HCT116 (cell line): ENCODE data around the gene ROCK2. TPM values are rescaled to one million over a fixed set of nuclear protein-coding genes. Genes with fewer than 3 reads are reported as not detected.

Experiments used
- ATAC-seq: fragments of 200-7000 bp; cut with Tn5 transposase; 2 replicates; pipeline ENCODE4 v1.9.1; 2020; ENCODE audit warnings: mild to moderate bottlenecking, moderate library complexity
- BruUV-seq: library from RNA; stranded (reverse); fragments of 400-500 nt; replicated peaks from 2 replicates; lab custom pipeline; 2021; lab: Mats Ljungman, UMichigan
- CTCF ChIA-PET: fragments of 300-600 bp; sonication (Branson Sonifier 250); formaldehyde crosslinking; loops from one replicate; lab custom pipeline; 2021; ENCODE audit warnings: antibody characterized with exemption; lab: Charles Lee
- POLR2A ChIA-PET: fragments of 300-600, 350-600 bp; sonication (Branson Sonifier 250); formaldehyde crosslinking; loops from one replicate; lab custom pipeline; 2021; ENCODE audit warnings: antibody characterized with exemption; lab: Charles Lee
- RAD21 ChIA-PET, 2 experiments: fragments of 300-600 bp; sonication (Branson Sonifier 250); formaldehyde crosslinking; loops; one replicate each; lab custom pipeline; 2023; ENCODE audit warnings: low total read pairs in 2 of 2; ENCODE audit not compliant: uncharacterized antibody in 2 of 2, unreplicated experiment in 2 of 2, low non-redundant PET in 1 of 2; lab: Charles Lee
- DNase-seq: peaks from one replicate; pipeline ENCODE4 v3.0.0-alpha.2; 2010; ENCODE audit warnings: low read depth, low spot score
- H2AFZ ChIP-seq: fragments of 200-600 bp; shearing (Covaris generic), sonication (generic); 2 replicates; pipeline ENCODE4 v1.6.1; 2017; ENCODE audit warnings: low read depth, mixed run types, mixed read lengths, antibody characterized with exemption, low read length; ENCODE audit not compliant: poor library complexity, severe bottlenecking
- H3K27ac ChIP-seq: 2 replicates; pipeline ENCODE4 v1.5.1; 2012; ENCODE audit warnings: low read depth, low read length
- H3K27me3 ChIP-seq: fragments of 200-600 bp; sonication (generic); 2 replicates; pipeline ENCODE4 v1.6.1; 2016; ENCODE audit warnings: mixed run types, low read length, mixed read lengths; ENCODE audit not compliant: insufficient read depth
- H3K36me3 ChIP-seq, 2 experiments: fragments of 200-500 bp in 1 of 2; fragments of 200-600 bp in 1 of 2; sonication (Bioruptor generic) in 1 of 2; sonication (generic) in 1 of 2; 2 replicates each; pipeline versions ENCODE4 v1.5.1 to v1.6.1; 2014 to 2016; ENCODE audit warnings: low read length in 2 of 2, inconsistent platforms in 1 of 2, mixed read lengths in 1 of 2, mixed run types in 1 of 2; ENCODE audit not compliant: insufficient read depth in 2 of 2, control insufficient read depth in 1 of 2
- H3K4me1 ChIP-seq, 2 experiments: fragments of 200-600 bp in 1 of 2; sonication (generic) in 1 of 2; 2 replicates each; pipeline versions ENCODE4 v1.5.1 to v1.6.1; 2012 to 2017; ENCODE audit warnings: low read length in 2 of 2, inconsistent platforms in 1 of 2, mild to moderate bottlenecking in 1 of 2, mixed read lengths in 1 of 2, mixed run types in 1 of 2, moderate library complexity in 1 of 2; ENCODE audit not compliant: insufficient read depth in 2 of 2, control insufficient read depth in 1 of 2
- H3K4me2 ChIP-seq: fragments of 200-600 bp; sonication (generic); 2 replicates; pipeline ENCODE4 v1.6.1; 2017; ENCODE audit warnings: mixed run types, low read length, mixed read lengths
- H3K4me3 ChIP-seq, 2 experiments: fragments of 200-600 bp in 1 of 2; sonication (generic) in 1 of 2; replicated peaks in 1 of 2; 2 replicates each; pipeline ENCODE4 v1.5.1; 2011 to 2016; ENCODE audit warnings: low read length in 2 of 2, control low read depth in 1 of 2, low read depth in 1 of 2, mild to moderate bottlenecking in 1 of 2, mixed read lengths in 1 of 2, mixed run types in 1 of 2
- H3K79me2 ChIP-seq: fragments of 200-600 bp; sonication (generic); 2 replicates; pipeline ENCODE4 v1.6.1; 2017; ENCODE audit warnings: mild to moderate bottlenecking, mixed run types, low read length, moderate library complexity, mixed read lengths; ENCODE audit not compliant: insufficient read depth
- H3K9ac ChIP-seq: fragments of 200-600 bp; sonication (generic); 2 replicates; pipeline ENCODE4 v1.6.1; 2016; ENCODE audit warnings: low read length, mixed read lengths
- H3K9me2 ChIP-seq: fragments of 200-600 bp; sonication (generic), shearing (Covaris generic); 2 replicates; pipeline ENCODE4 v1.6.1; 2017; ENCODE audit warnings: mixed run types, mild to moderate bottlenecking, moderate library complexity; ENCODE audit not compliant: insufficient read depth
- H3K9me3 ChIP-seq, 2 experiments: fragments of 200-500 bp in 1 of 2; fragments of 200-600 bp in 1 of 2; sonication (Bioruptor generic) in 1 of 2; sonication (generic) in 1 of 2; 2 replicates each; pipeline ENCODE4 v1.6.1; 2014 to 2017; ENCODE audit warnings: low read length in 2 of 2, mixed read lengths in 2 of 2, inconsistent platforms in 1 of 2, low read depth in 1 of 2, mild to moderate bottlenecking in 1 of 2, mixed run types in 1 of 2, moderate library complexity in 1 of 2; ENCODE audit not compliant: control insufficient read depth in 1 of 2, insufficient read depth in 1 of 2
- H4K20me1 ChIP-seq: fragments of 200-600 bp; sonication (generic), shearing (Covaris generic); 2 replicates; pipeline ENCODE4 v1.6.1; 2017; ENCODE audit warnings: mixed run types, mild to moderate bottlenecking, moderate library complexity; ENCODE audit not compliant: insufficient read depth
- ATF3 ChIP-seq: IDR thresholded peaks from 2 replicates; pipeline ENCODE4 v1.6.1; 2012
- CBX3 ChIP-seq: IDR thresholded peaks from 2 replicates; pipeline ENCODE4 v1.6.1; 2012; ENCODE audit warnings: low read depth
- EGR1 ChIP-seq: IDR thresholded peaks from 2 replicates; pipeline ENCODE4 v1.6.1; 2012; ENCODE audit warnings: low read depth
- FOSL1 ChIP-seq: IDR thresholded peaks from 2 replicates; pipeline ENCODE4 v1.6.1; 2012; ENCODE audit warnings: low read depth
- MAX ChIP-seq: IDR thresholded peaks from 2 replicates; pipeline ENCODE4 v1.6.1; 2012
- POLR2AphosphoS5 ChIP-seq: IDR thresholded peaks from 2 replicates; pipeline ENCODE4 v1.6.1; 2011; ENCODE audit warnings: mild to moderate bottlenecking, low read depth, low read length, moderate library complexity
- REST ChIP-seq: IDR thresholded peaks from 2 replicates; pipeline ENCODE4 v1.6.1; 2012; ENCODE audit warnings: low read depth
- SIN3A ChIP-seq: IDR thresholded peaks from 2 replicates; pipeline ENCODE4 v1.6.1; 2012; ENCODE audit warnings: low read depth
- SRF ChIP-seq: IDR thresholded peaks from 2 replicates; pipeline ENCODE4 v1.6.1; 2012; ENCODE audit warnings: low read depth
- TCF7L2 ChIP-seq: IDR thresholded peaks from 2 replicates; pipeline ENCODE4 v1.7.0; 2011; ENCODE audit warnings: borderline replicate concordance, inconsistent platforms; ENCODE audit not compliant: insufficient read depth, insufficient read length; ENCODE audit errors: extremely low read depth
- YY1 ChIP-seq: IDR thresholded peaks from 2 replicates; pipeline ENCODE4 v1.6.1; 2011; ENCODE audit warnings: low read length, low read depth, moderate library complexity, mild to moderate bottlenecking; ENCODE audit not compliant: insufficient replicate concordance; ENCODE audit errors: extremely low read depth
- ZFX ChIP-seq: fragments of 450-650 bp; IDR thresholded peaks from 2 replicates; pipeline ENCODE4 v1.6.1; 2017
- ZNF274 ChIP-seq: fragments of 200-500 bp; sonication (Bioruptor generic); IDR thresholded peaks from 2 replicates; pipeline ENCODE4 v1.6.1; 2014; ENCODE audit warnings: mild to moderate bottlenecking, low read depth, low read length, inconsistent platforms
- intact Hi-C: fragments of 100-400 bp; cut with micrococcal nuclease; formaldehyde crosslinking; loops from 2 replicates; pipeline ENCODE4 v1.10.0; 2022
- total RNA-seq: library from RNA; stranded (reverse); gene quantifications from one replicate; pipeline ENCODE4 v1.2.1, GENCODE V29; 2021; ENCODE audit not compliant: unreplicated experiment
- TF ChIP-seq, protein P1 (sequence below), 3 experiments: fragments of 200-600 bp in 1 of 3; sonication (generic) in 1 of 3; IDR thresholded peaks in 2 of 3; conservative IDR thresholded peaks in 1 of 3; 2 replicates each; pipeline ENCODE4 v1.5.1; 2012 to 2017; ENCODE audit warnings: low read depth in 2 of 3, low read length in 2 of 3, antibody characterized with exemption in 1 of 3, borderline replicate concordance in 1 of 3, control low read depth in 1 of 3, mild to moderate bottlenecking in 1 of 3, mixed read lengths in 1 of 3, mixed run types in 1 of 3, moderate library complexity in 1 of 3; ENCODE audit not compliant: insufficient read depth in 1 of 3
- TF ChIP-seq, protein P2 (sequence below): IDR thresholded peaks from 2 replicates; pipeline ENCODE4 v1.6.1; 2011; ENCODE audit warnings: mild to moderate bottlenecking, low read length, moderate library complexity; ENCODE audit not compliant: insufficient replicate concordance; ENCODE audit errors: extremely low read depth

Gene ROCK2
- total RNA-seq, 1 experiment from 2014 or later, result 48.0 TPM

DNA sequence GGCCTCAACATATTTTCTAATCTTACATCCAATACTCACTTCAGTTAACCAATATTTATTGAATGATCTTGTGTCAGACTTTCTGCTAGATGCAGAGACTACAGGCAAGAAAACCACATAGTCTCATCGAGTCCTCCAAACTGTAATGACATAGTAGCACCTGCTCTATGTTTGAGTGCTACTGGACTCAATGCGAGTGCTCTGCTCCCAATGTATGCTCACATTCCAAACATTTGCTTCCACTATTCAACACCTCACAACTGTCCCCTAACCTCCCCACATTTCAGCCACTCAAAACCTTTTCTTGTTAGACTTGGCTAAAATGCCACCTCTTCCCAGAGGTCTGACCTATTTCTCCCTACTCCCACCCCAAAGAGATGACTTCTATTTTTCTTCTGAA lies 124.0 kb downstream of the ROCK2 start:
- peaks cover 8 to 15% of the 10 kb centered on the region in 2 experiments; a peak in 2 of 4 replicates for H3K36me3 ChIP-seq
- no peak overlapping the region for H3K4me3 ChIP-seq
- ATAC-seq (no peak), DNase-seq (no peak)
- no peak overlapping the region for H3K9ac ChIP-seq
- H3K27me3 ChIP-seq, result no peaks in the 10 kb centered on the region
- peaks cover under 1% of the 10 kb centered on the region; the same call in 1 of the 2 replicates for H4K20me1 ChIP-seq
- H3K4me2 ChIP-seq, result no peak overlapping the region
- no peak overlapping the region for H2AFZ ChIP-seq
- CTCF ChIA-PET, result no interaction called here
- H3K4me1 ChIP-seq, result no peaks in the 10 kb centered on the region
- no peaks in the 10 kb centered on the region for H3K9me2 ChIP-seq
- RAD21 ChIA-PET, result no interaction called here
- POLR2A ChIA-PET, result no interaction called here
- no peaks in the 10 kb centered on the region for H3K9me3 ChIP-seq
- TF ChIP-seq FOSL1, result no peak
- TF ChIP-seq SRF, result no peak
- no peak for TF ChIP-seq MAX
- TF ChIP-seq REST, result no peak
- TF ChIP-seq, protein P1, sequence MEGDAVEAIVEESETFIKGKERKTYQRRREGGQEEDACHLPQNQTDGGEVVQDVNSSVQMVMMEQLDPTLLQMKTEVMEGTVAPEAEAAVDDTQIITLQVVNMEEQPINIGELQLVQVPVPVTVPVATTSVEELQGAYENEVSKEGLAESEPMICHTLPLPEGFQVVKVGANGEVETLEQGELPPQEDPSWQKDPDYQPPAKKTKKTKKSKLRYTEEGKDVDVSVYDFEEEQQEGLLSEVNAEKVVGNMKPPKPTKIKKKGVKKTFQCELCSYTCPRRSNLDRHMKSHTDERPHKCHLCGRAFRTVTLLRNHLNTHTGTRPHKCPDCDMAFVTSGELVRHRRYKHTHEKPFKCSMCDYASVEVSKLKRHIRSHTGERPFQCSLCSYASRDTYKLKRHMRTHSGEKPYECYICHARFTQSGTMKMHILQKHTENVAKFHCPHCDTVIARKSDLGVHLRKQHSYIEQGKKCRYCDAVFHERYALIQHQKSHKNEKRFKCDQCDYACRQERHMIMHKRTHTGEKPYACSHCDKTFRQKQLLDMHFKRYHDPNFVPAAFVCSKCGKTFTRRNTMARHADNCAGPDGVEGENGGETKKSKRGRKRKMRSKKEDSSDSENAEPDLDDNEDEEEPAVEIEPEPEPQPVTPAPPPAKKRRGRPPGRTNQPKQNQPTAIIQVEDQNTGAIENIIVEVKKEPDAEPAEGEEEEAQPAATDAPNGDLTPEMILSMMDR (IDR thresholded peaks at IDR 0.05 in 2 of 3, conservative IDR thresholded peaks at IDR 0.05 in 1 of 3; ENCODE audit: borderline replicate concordance in 1 of 3, insufficient read depth in 1 of 3, low read depth in 2 of 3, low read length in 2 of 3), result no peak
- TF ChIP-seq POLR2AphosphoS5, result no peak
- no peak for TF ChIP-seq ATF3
- no peak for TF ChIP-seq ZFX
- no peak for TF ChIP-seq TCF7L2
- TF ChIP-seq EGR1, result no peak
- TF ChIP-seq SIN3A, result no peak
- TF ChIP-seq CBX3, result no peak
- TF ChIP-seq, protein P2, sequence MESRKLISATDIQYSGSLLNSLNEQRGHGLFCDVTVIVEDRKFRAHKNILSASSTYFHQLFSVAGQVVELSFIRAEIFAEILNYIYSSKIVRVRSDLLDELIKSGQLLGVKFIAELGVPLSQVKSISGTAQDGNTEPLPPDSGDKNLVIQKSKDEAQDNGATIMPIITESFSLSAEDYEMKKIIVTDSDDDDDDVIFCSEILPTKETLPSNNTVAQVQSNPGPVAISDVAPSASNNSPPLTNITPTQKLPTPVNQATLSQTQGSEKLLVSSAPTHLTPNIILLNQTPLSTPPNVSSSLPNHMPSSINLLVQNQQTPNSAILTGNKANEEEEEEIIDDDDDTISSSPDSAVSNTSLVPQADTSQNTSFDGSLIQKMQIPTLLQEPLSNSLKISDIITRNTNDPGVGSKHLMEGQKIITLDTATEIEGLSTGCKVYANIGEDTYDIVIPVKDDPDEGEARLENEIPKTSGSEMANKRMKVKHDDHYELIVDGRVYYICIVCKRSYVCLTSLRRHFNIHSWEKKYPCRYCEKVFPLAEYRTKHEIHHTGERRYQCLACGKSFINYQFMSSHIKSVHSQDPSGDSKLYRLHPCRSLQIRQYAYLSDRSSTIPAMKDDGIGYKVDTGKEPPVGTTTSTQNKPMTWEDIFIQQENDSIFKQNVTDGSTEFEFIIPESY, result no peak
- TF ChIP-seq ZNF274, result no peak
- no peak for TF ChIP-seq YY1
- TF ChIP-seq, all 23 proteins: peak for 0
- peaks cover 2% of the 10 kb centered on the region; the same call in 1 of the 2 replicates for H3K79me2 ChIP-seq
- intact Hi-C loops, result no loop called here
- no TSS peak for BruUV-seq
- no peak overlapping the region for H3K27ac ChIP-seq
